Activated T-helper 1 cell treated with anti-CD3 and anti-CD28 coated beads, Interleukin-12 subunit alpha, Interleukin-12 subunit beta, Interleukin-2, Interleukin-4 antibody, amounts not matched to agents 30 ng/mL and 10 ng/mL and 1 ng/mL, durations not matched to agents 14 hours and 24 hours and 36 hours (primary cell): Measurements from ENCODE around the gene TUBGCP3. TPM values are rescaled to one million over a fixed set of nuclear protein-coding genes. Genes with fewer than 3 reads are reported as not detected.

ENCODE experiments used
- DNase-seq: peaks from one replicate; pipeline ENCODE4 v3.0.0; 2021; ENCODE audit warnings: low spot score
- H3K27ac Mint-ChIP-seq: one replicate; pipeline ENCODE4 v1.8.0; 2021; ENCODE audit warnings: mild to moderate bottlenecking, mixed read lengths
- H3K27me3 Mint-ChIP-seq: one replicate; pipeline ENCODE4 v1.8.0; 2022; ENCODE audit warnings: mild to moderate bottlenecking, moderate library complexity, mixed read lengths; ENCODE audit not compliant: insufficient read depth
- H3K36me3 Mint-ChIP-seq: one replicate; pipeline ENCODE4 v1.8.0; 2021; ENCODE audit warnings: low read depth, mixed read lengths
- H3K4me1 Mint-ChIP-seq: one replicate; pipeline ENCODE4 v1.8.0; 2021; ENCODE audit warnings: low read depth, mixed read lengths
- H3K4me3 Mint-ChIP-seq: one replicate; pipeline ENCODE4 v1.8.0; 2021; ENCODE audit warnings: mild to moderate bottlenecking, moderate library complexity, mixed read lengths
- H3K9me3 Mint-ChIP-seq: one replicate; pipeline ENCODE4 v1.8.0; 2021; ENCODE audit warnings: mixed read lengths
- intact Hi-C: fragments of 100-400 bp; cut with micrococcal nuclease; formaldehyde crosslinking; loops from one replicate; pipeline ENCODE4 v1.15.1; 2024
- total RNA-seq: library from RNA; stranded (reverse); gene quantifications from 2 replicates; pipeline ENCODE4 v1.2.3, GENCODE V29; 2022

Gene TUBGCP3
- total RNA-seq, 1 donor from 2014 or later, result 67.4 TPM

DNA sequence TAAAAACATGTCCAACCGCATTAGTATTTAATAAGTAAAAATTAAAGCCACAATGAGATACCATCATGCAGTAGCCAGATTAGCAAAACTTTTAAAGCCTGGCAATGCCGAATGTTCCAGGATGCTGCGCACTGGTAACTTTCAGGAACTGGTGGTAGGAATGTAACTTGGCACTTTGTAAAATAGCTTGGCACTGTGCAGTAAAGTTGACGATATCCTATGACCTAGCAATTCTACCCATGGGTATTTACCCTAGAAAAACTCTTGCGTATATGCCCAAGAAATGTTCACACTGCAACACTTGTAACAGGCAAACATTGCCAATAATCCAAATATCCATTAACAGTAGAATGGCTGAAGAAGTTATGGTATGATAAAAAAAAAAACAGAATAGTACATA, 114.1 kb downstream of the TUBGCP3 start:
- no peak for DNase-seq
- H3K27me3 Mint-ChIP-seq, result peaks cover 5% of the 10 kb centered on the region
- no peak overlapping the region for H3K4me3 Mint-ChIP-seq
- H3K27ac Mint-ChIP-seq, result no peak overlapping the region
- intact Hi-C loops, result no loop called here
- no peaks in the 10 kb centered on the region for H3K9me3 Mint-ChIP-seq
- H3K36me3 Mint-ChIP-seq, result no peaks in the 10 kb centered on the region
- no peaks in the 10 kb centered on the region for H3K4me1 Mint-ChIP-seq

DNA sequence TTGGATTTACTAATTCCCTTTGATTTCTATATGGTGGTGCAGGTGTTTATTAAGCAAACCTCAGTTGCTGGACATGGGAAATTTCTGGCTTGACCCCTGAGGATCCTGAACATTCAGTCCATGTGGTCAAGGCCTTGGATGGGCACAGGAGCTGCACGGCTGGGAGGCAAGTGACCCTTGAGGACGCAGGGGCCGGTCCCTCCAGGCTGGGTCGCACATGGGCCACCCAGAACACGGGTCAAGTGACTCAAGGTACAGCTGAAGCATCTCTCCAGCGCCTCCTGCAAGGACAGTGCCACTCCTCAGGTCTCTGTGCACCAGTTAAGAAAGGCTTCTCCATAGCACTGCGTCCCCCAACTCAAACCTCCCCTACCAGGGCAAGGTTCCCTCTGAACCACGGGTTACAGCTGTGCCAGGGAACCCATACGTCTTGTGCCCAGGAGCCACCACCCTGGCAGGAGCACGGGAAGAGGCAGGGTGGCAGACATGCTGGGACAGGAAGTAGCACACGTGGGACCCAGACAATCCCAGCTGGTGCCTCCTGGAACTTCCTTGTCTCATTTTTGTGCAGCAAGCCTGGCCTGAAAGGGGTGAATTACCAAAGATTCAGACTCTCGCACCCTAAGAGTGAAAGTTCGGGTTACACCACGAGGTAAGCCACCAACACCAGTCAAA, 118.7 kb downstream of the TUBGCP3 start:
- no peak for DNase-seq
- no peak overlapping the region for H3K27ac Mint-ChIP-seq
- intact Hi-C loops, result no loop called here
- H3K36me3 Mint-ChIP-seq, result no peaks in the 10 kb centered on the region
- H3K27me3 Mint-ChIP-seq, result no peaks in the 10 kb centered on the region
- H3K4me1 Mint-ChIP-seq, result no peaks in the 10 kb centered on the region
- no peaks in the 10 kb centered on the region for H3K9me3 Mint-ChIP-seq
- no peak overlapping the region for H3K4me3 Mint-ChIP-seq

- Mint-ChIP-seq H3K4me1 (no peaks in the 10 kb centered on the region), H3K27ac (no peak overlapping the region), H3K36me3 (no peaks in the 10 kb centered on the region), H3K9me3 (no peaks in the 10 kb centered on the region), H3K27me3 (no peaks in the 10 kb centered on the region), H3K4me3 (no peak overlapping the region)
- DNase-seq, result no peak
- intact Hi-C loops, result no loop called here
Observed at GRCh38 chr13:112468069-112468468, 119.9 kb downstream of the TUBGCP3 start.

DNA sequence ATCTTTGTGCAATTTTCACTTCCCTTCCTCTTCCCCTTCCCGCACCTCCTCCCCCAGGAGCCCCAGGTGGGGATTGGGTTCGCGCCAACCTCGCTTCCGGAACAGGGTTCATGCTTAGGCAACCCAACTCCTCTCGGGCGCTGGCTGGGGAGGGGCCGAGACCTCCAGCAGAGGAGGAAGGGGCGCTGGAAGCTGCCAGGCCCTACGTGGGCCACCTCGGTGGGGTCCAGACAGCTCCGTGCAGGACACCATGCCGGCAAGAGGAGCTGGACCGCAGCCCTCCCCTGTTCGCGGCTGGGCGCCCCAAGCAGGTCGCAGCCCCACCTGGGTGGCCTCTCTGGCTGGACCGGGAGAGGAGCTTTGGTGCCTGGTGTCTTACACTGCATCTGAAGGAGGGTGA, 120.7 kb downstream of the TUBGCP3 start:
- no peaks in the 10 kb centered on the region for H3K36me3 Mint-ChIP-seq
- intact Hi-C loops, result no loop called here
- no peaks in the 10 kb centered on the region for H3K4me1 Mint-ChIP-seq
- H3K27me3 Mint-ChIP-seq, result no peaks in the 10 kb centered on the region
- no peak for DNase-seq
- no peaks in the 10 kb centered on the region for H3K9me3 Mint-ChIP-seq
- no peak overlapping the region for H3K4me3 Mint-ChIP-seq
- H3K27ac Mint-ChIP-seq, result no peak overlapping the region

- Mint-ChIP-seq H3K4me1 (no peaks in the 10 kb centered on the region), H3K27me3 (no peaks in the 10 kb centered on the region), H3K36me3 (no peaks in the 10 kb centered on the region), H3K9me3 (no peaks in the 10 kb centered on the region), H3K4me3 (no peak overlapping the region), H3K27ac (no peak overlapping the region)
- DNase-seq, result no peak
- intact Hi-C loops, result no loop called here
Observed at GRCh38 chr13:112466132-112467058, 121.6 kb downstream of the TUBGCP3 start.

GRCh38 chr13:112465251-112466131, 122.5 kb downstream of the TUBGCP3 start:
- Mint-ChIP-seq H3K27ac (no peak overlapping the region), H3K4me1 (no peaks in the 10 kb centered on the region), H3K4me3 (no peak overlapping the region), H3K27me3 (no peaks in the 10 kb centered on the region), H3K36me3 (no peaks in the 10 kb centered on the region), H3K9me3 (no peaks in the 10 kb centered on the region)
- DNase-seq, result no peak
- intact Hi-C loops, result no loop called here

DNA sequence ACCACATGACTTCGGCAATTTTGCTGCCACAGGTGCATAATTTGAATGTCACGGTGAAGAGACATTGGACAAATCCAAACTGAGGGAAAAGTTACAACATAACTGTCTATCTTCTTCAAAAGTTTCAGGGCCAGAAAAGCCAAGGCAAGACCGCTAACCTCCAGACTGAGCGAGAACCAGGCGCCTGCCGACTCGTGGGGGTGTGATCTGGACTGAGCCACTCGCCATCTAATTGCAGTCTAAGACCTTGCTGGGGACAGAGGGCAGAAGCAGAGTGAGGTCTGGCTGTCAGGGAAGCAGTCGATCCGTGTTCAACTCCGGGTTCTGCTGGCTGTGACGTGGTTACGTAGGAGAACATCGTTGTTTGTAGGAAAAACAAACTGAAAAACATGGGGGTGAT, 123.2 kb downstream of the TUBGCP3 start:
- no peaks in the 10 kb centered on the region for H3K4me1 Mint-ChIP-seq
- H3K4me3 Mint-ChIP-seq, result no peak overlapping the region
- H3K27ac Mint-ChIP-seq, result no peak overlapping the region
- intact Hi-C loops, result no loop called here
- H3K36me3 Mint-ChIP-seq, result no peaks in the 10 kb centered on the region
- no peak for DNase-seq
- H3K27me3 Mint-ChIP-seq, result no peaks in the 10 kb centered on the region
- H3K9me3 Mint-ChIP-seq, result no peaks in the 10 kb centered on the region

GRCh38 chr13:112462408-112462807, 125.5 kb downstream of the TUBGCP3 start:
- H3K27me3 Mint-ChIP-seq, result no peaks in the 10 kb centered on the region
- intact Hi-C loops, result no loop called here
- DNase-seq, result no peak
- H3K9me3 Mint-ChIP-seq, result no peaks in the 10 kb centered on the region
- H3K36me3 Mint-ChIP-seq, result no peaks in the 10 kb centered on the region
- no peaks in the 10 kb centered on the region for H3K4me1 Mint-ChIP-seq
- H3K4me3 Mint-ChIP-seq, result no peak overlapping the region
- H3K27ac Mint-ChIP-seq, result no peak overlapping the region

GRCh38 chr13:112457485-112457884, 130.5 kb downstream of the TUBGCP3 start:
- Mint-ChIP-seq H3K4me1 (no peaks in the 10 kb centered on the region), H3K4me3 (no peak overlapping the region), H3K9me3 (no peaks in the 10 kb centered on the region), H3K27ac (no peak overlapping the region), H3K36me3 (no peaks in the 10 kb centered on the region), H3K27me3 (no peaks in the 10 kb centered on the region)
- DNase-seq, result no peak
- intact Hi-C loops, result no loop called here

- Mint-ChIP-seq H3K36me3 (no peaks in the 10 kb centered on the region), H3K9me3 (no peaks in the 10 kb centered on the region), H3K4me3 (no peak overlapping the region), H3K4me1 (no peaks in the 10 kb centered on the region), H3K27me3 (no peaks in the 10 kb centered on the region), H3K27ac (no peak overlapping the region)
- intact Hi-C loops, result no loop called here
- no peak for DNase-seq
Observed at GRCh38 chr13:112457081-112457480, 130.9 kb downstream of the TUBGCP3 start.

DNA sequence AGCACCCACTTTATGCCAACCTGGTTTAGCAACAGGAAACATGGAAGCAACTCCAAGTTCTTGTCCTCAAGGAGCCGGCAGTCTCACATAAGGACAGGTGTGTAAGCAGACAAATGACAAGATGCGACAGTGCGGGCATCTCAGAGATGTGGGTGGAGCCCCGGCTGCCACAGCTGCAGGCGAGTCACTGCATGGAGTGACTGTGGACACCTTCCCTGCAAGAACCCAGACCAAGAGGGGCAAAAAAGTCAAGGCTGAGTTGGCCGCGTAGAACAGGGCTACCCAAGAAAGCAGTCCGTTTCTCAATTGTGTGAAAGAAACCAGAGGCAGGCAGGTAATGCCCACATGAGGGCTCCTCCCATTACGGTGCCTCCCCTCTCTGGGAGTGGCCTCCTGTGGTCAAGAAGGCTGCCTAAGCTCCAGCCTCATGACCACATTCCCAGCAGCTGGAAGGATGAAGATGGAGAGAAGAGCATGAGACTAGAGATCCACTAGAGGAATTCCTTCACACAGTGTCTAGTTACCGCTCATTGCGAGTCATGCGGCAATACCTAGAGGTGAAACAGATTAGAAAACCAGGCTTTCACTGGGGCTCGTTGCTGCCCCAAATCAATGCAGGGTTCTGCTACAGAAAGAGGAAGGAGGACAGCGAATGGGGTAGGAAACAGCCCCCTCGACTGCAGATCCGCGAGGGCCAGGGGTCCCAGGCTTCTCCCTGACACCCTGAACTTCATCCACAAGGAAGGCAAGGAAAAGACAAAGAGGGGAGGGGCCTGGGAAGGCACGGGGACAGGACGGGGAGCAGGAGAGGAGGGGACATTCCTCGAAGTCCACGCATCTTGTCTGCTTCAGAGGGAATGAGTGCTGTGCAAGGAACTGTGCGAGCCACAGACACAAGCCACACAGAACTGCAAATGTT, 131.6 kb downstream of the TUBGCP3 start:
- no peaks in the 10 kb centered on the region for H3K4me1 Mint-ChIP-seq
- no peak overlapping the region for H3K27ac Mint-ChIP-seq
- no peak for DNase-seq
- no peak overlapping the region for H3K4me3 Mint-ChIP-seq
- no peaks in the 10 kb centered on the region for H3K9me3 Mint-ChIP-seq
- intact Hi-C loops, result no loop called here
- H3K27me3 Mint-ChIP-seq, result no peaks in the 10 kb centered on the region
- no peaks in the 10 kb centered on the region for H3K36me3 Mint-ChIP-seq

- intact Hi-C loops, result no loop called here
- Mint-ChIP-seq H3K4me1 (no peaks in the 10 kb centered on the region), H3K4me3 (no peak overlapping the region), H3K27me3 (no peaks in the 10 kb centered on the region), H3K27ac (no peak overlapping the region), H3K36me3 (no peaks in the 10 kb centered on the region), H3K9me3 (no peaks in the 10 kb centered on the region)
- DNase-seq, result no peak
Observed at GRCh38 chr13:112455476-112456059, 132.4 kb downstream of the TUBGCP3 start.
